GM21528 (cell line): Measurements from ENCODE around the gene DSEL.

Experiments used
- ATAC-seq: cut with Tn5 transposase; IDR thresholded peaks from one replicate; pipeline ENCODE4 v1.9.1; 2021; ENCODE audit warnings: mild to moderate bottlenecking, moderate library complexity; ENCODE audit not compliant: unreplicated experiment, low FRiP score

DSEL gene

GRCh38 chr18:67504739-67505138, 11.8 kb downstream of the DSEL start:
- no peak for ATAC-seq

- no peak for ATAC-seq
Measured at GRCh38 chr18:67500522-67501205, 15.9 kb downstream of the DSEL start.

GRCh38 chr18:67496469-67496868, 20.1 kb downstream of the DSEL start:
- ATAC-seq, result no peak

- ATAC-seq, result no peak
Measured at GRCh38 chr18:67486534-67486933, 30.0 kb downstream of the DSEL start.

GRCh38 chr18:67485655-67486054, 30.9 kb downstream of the DSEL start:
- ATAC-seq, result no peak

- no peak for ATAC-seq
Measured at GRCh38 chr18:67484458-67484857, 32.1 kb downstream of the DSEL start.

GRCh38 chr18:67483952-67484351, 32.6 kb downstream of the DSEL start:
- ATAC-seq, result no peak

GRCh38 chr18:67483237-67483636, 33.3 kb downstream of the DSEL start:
- no peak for ATAC-seq

- ATAC-seq, result no peak
Measured at GRCh38 chr18:67478249-67478648, 38.3 kb downstream of the DSEL start.

- ATAC-seq, result no peak
Measured at GRCh38 chr18:67477522-67477921, 39.0 kb downstream of the DSEL start.

GRCh38 chr18:67476585-67476984, 39.9 kb downstream of the DSEL start:
- no peak for ATAC-seq

- ATAC-seq, result no peak
Measured at GRCh38 chr18:67475673-67476072, 40.8 kb downstream of the DSEL start.

- ATAC-seq, result no peak
Measured at GRCh38 chr18:67468038-67468437, 48.5 kb downstream of the DSEL start.

- ATAC-seq, result no peak
Measured at GRCh38 chr18:67467188-67467587, 49.3 kb downstream of the DSEL start.

- ATAC-seq, result no peak
Measured at GRCh38 chr18:67464499-67464898, 52.0 kb downstream of the DSEL start.

GRCh38 chr18:67463829-67464228, 52.7 kb downstream of the DSEL start:
- ATAC-seq, result no peak

- no peak for ATAC-seq
Measured at GRCh38 chr18:67456711-67457110, 59.8 kb downstream of the DSEL start.
